AML-193 (cell line): Measurements from ENCODE around the gene CALML3.

Source experiments
- DNase-seq, 2 experiments: peaks; one replicate each; lab custom pipeline; 2025; lab: John Stamatoyannopoulos, UW

CALML3 gene

GRCh38 chr10:5507649-5508131 is 17.1 kb upstream of the CALML3 start:
- no peak for DNase-seq

- no peak for DNase-seq
Measured at GRCh38 chr10:5508161-5508604, 16.6 kb upstream of the CALML3 start.

GRCh38 chr10:5508786-5509185 is 16.0 kb upstream of the CALML3 start:
- no peak for DNase-seq

- no peak for DNase-seq
Measured at GRCh38 chr10:5509236-5509635, 15.5 kb upstream of the CALML3 start.

- DNase-seq, result no peak
Measured at GRCh38 chr10:5509691-5510090, 15.1 kb upstream of the CALML3 start.

GRCh38 chr10:5510281-5511072 is 14.3 kb upstream of the CALML3 start:
- DNase-seq, result no peak

- no peak for DNase-seq
Measured at GRCh38 chr10:5511231-5511884, 13.4 kb upstream of the CALML3 start.

GRCh38 chr10:5511885-5512280 is 12.9 kb upstream of the CALML3 start:
- DNase-seq, result no peak

GRCh38 chr10:5512331-5512730 is 12.4 kb upstream of the CALML3 start:
- no peak for DNase-seq

- no peak for DNase-seq
Measured at GRCh38 chr10:5512881-5513612, 11.7 kb upstream of the CALML3 start.

- no peak for DNase-seq
Measured at GRCh38 chr10:5514226-5514850, 10.4 kb upstream of the CALML3 start.

- DNase-seq, result no peak
Measured at GRCh38 chr10:5515948-5516761, 8.6 kb upstream of the CALML3 start.

GRCh38 chr10:5517546-5517945 is 7.2 kb upstream of the CALML3 start:
- no peak for DNase-seq

- no peak for DNase-seq
Measured at GRCh38 chr10:5518143-5518542, 6.6 kb upstream of the CALML3 start.

GRCh38 chr10:5519054-5519453 is 5.7 kb upstream of the CALML3 start:
- DNase-seq, result no peak

- DNase-seq, result no peak
Measured at GRCh38 chr10:5522913-5523560, 1.7 kb upstream of the CALML3 start.

- DNase-seq, result no peak
Measured at GRCh38 chr10:5523796-5524574, 776 bp upstream of the CALML3 start.

GRCh38 chr10:5525561-5526341 is 990 bp downstream of the CALML3 start:
- DNase-seq, result no peak

- DNase-seq, result no peak
Measured at GRCh38 chr10:5526691-5527331, 2.0 kb downstream of the CALML3 start.
